C4-2B (cell line): Measurements from ENCODE around the gene CMTM7.
"Not testable (repeated sequence)": the region's sequence is repeated elsewhere in the genome, so short reads cannot be mapped to it uniquely, and the experiment has no call there.

Experiments
- CTCF ChIP-seq: fragments of 450-650 bp; conservative IDR thresholded peaks from 2 replicates; pipeline ENCODE4 v1.5.1; 2017; ENCODE audit warnings: mild to moderate bottlenecking
- ZFX ChIP-seq: fragments of 450-650 bp; IDR thresholded peaks from 2 replicates; pipeline ENCODE4 v1.6.1; 2017

GRCh38 chr3:32389577-32389976 is 2.1 kb upstream of the CMTM7 start:
- not testable (repeated sequence) for TF ChIP-seq CTCF, ZFX
